ENCODE data around the gene LLGL2. TPM values are rescaled to one million over a fixed set of nuclear protein-coding genes. Genes with fewer than 3 reads are reported as not detected.

The LLGL2 gene
- total and polyA plus RNA-seq, 2 donors (not counting 1 experiment from before 2014, with no cell fraction given), result 0.03 to 0.33 TPM

- Histone ChIP-seq H3K36me3 (ENCODE audit: control insufficient read depth, insufficient read depth, low read length) (peaks cover 7% of the 10 kb centered on the region), H3K9me3 (ENCODE audit: control insufficient read depth, insufficient read depth, low read depth, low read length) (no peaks in the 10 kb centered on the region), H3K27ac (ENCODE audit: insufficient read depth, low read length) (no peak overlapping the region), H3K4me3 (replicated peaks in 1 of 4; ENCODE audit: control extremely low read depth in 1 of 4, insufficient read depth in 1 of 4, low read depth in 3 of 4, low read length in 4 of 4) (no peak overlapping the region), H3K27me3 (ENCODE audit: control insufficient read depth, insufficient read depth, low read length) (no peaks in the 10 kb centered on the region), H4K20me1 (ENCODE audit: control insufficient read depth, extremely low read depth, insufficient read depth, low read length) (no peaks in the 10 kb centered on the region), H2AFZ (ENCODE audit: low read length) (no peak overlapping the region), H3K4me1 (ENCODE audit: control insufficient read depth, extremely low read depth, insufficient read depth, low read length) (no peaks in the 10 kb centered on the region), H3K79me2 (ENCODE audit: control insufficient read depth, insufficient read depth, low read length) (no peaks in the 10 kb centered on the region), H3K9ac (ENCODE audit: insufficient read depth, low read length) (no peak overlapping the region), H3K4me2 (ENCODE audit: extremely low read depth, insufficient read depth, low read length) (no peak overlapping the region)
- TF ChIP-seq, protein P1, sequence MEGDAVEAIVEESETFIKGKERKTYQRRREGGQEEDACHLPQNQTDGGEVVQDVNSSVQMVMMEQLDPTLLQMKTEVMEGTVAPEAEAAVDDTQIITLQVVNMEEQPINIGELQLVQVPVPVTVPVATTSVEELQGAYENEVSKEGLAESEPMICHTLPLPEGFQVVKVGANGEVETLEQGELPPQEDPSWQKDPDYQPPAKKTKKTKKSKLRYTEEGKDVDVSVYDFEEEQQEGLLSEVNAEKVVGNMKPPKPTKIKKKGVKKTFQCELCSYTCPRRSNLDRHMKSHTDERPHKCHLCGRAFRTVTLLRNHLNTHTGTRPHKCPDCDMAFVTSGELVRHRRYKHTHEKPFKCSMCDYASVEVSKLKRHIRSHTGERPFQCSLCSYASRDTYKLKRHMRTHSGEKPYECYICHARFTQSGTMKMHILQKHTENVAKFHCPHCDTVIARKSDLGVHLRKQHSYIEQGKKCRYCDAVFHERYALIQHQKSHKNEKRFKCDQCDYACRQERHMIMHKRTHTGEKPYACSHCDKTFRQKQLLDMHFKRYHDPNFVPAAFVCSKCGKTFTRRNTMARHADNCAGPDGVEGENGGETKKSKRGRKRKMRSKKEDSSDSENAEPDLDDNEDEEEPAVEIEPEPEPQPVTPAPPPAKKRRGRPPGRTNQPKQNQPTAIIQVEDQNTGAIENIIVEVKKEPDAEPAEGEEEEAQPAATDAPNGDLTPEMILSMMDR (conservative IDR thresholded peaks at IDR 0.05 in 1 of 2, IDR thresholded peaks at IDR 0.05 in 1 of 2; ENCODE audit: low read depth in 1 of 2, low read length in 2 of 2), result no peak
- TF ChIP-seq EZH2 (IDR thresholded peaks at IDR 0.05; ENCODE audit: low read length, missing control alignments), result no peak
- no peak for DNase-seq (ENCODE audit: low read depth in 2 of 2)
Observed at GRCh38 chr17:75487351-75488070, 38.0 kb upstream of the LLGL2 start.

DNA sequence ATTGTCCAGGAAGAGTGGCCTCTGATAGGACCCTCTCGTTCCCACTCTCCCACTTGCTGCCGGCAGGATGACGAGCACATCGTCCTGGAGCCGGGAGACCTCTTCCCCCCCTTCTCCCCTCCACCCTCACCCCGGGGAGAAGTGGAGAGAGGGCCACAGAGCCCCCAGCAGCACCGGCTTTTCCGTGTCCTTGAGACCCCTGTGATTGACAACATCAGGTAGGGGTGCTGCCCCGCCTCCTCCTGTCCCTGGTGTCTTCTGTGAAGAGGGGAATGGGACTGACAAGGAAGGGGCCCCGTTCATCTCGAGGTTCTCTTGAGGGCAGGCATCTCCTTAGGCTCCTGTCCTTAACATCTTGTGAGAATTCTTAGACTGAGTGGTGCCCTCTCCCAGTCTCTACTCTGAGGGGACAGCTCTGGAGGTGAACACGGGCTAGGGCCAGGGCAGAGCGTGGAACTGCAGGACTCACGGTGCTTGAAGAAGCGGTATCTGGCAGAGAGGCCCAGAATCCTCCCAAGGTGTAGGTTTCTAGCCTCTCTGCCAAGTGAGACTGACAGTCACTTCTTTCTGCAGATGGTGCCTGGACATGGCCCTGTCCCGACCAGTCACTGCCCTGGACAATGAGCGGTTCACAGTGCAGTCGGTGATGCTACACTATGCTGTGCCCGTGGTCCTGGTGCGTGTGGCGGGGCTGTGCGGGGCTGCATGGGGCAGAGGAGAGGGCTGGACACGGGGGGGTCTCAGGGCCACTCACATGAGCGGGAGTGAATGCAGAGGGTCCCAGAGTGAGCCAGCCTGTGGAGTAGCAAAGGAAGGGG is 36.6 kb upstream of the LLGL2 start:
- no peak for DNase-seq (ENCODE audit: low read depth in 2 of 2)

GRCh38 chr17:75489511-75489955 is 36.0 kb upstream of the LLGL2 start:
- H2AFZ ChIP-seq (ENCODE audit: low read length), result no peak overlapping the region
- no peak overlapping the region for H3K4me2 ChIP-seq (ENCODE audit: extremely low read depth, insufficient read depth, low read length)
- no peaks in the 10 kb centered on the region for H3K9me3 ChIP-seq (ENCODE audit: control insufficient read depth, insufficient read depth, low read depth, low read length)
- H3K79me2 ChIP-seq (ENCODE audit: control insufficient read depth, insufficient read depth, low read length), result no peaks in the 10 kb centered on the region
- H3K4me1 ChIP-seq (ENCODE audit: control insufficient read depth, extremely low read depth, insufficient read depth, low read length), result no peaks in the 10 kb centered on the region
- no peaks in the 10 kb centered on the region for H3K27me3 ChIP-seq (ENCODE audit: control insufficient read depth, insufficient read depth, low read length)
- no peak for DNase-seq (ENCODE audit: low read depth in 2 of 2)
- no peaks in the 10 kb centered on the region for H4K20me1 ChIP-seq (ENCODE audit: control insufficient read depth, extremely low read depth, insufficient read depth, low read length)
- H3K4me3 ChIP-seq (replicated peaks in 1 of 4; ENCODE audit: control extremely low read depth in 1 of 4, insufficient read depth in 1 of 4, low read depth in 3 of 4, low read length in 4 of 4), result no peak overlapping the region
- H3K36me3 ChIP-seq (ENCODE audit: control insufficient read depth, insufficient read depth, low read length), result peaks cover 8% of the 10 kb centered on the region
- no peak for TF ChIP-seq EZH2 (IDR thresholded peaks at IDR 0.05; ENCODE audit: low read length, missing control alignments)
- TF ChIP-seq, protein P1 (conservative IDR thresholded peaks at IDR 0.05 in 1 of 2, IDR thresholded peaks at IDR 0.05 in 1 of 2; ENCODE audit: low read depth in 1 of 2, low read length in 2 of 2), result no peak
- no peak overlapping the region for H3K27ac ChIP-seq (ENCODE audit: insufficient read depth, low read length)
- no peak overlapping the region for H3K9ac ChIP-seq (ENCODE audit: insufficient read depth, low read length)

More for the DNA sequence above, 36.6 kb upstream of the LLGL2 start:
- Histone ChIP-seq H3K9ac (ENCODE audit: insufficient read depth, low read length) (no peak overlapping the region), H2AFZ (ENCODE audit: low read length) (no peak overlapping the region), H3K4me2 (ENCODE audit: extremely low read depth, insufficient read depth, low read length) (no peak overlapping the region), H3K9me3 (ENCODE audit: control insufficient read depth, insufficient read depth, low read depth, low read length) (no peaks in the 10 kb centered on the region), H3K27me3 (ENCODE audit: control insufficient read depth, insufficient read depth, low read length) (no peaks in the 10 kb centered on the region), H4K20me1 (ENCODE audit: control insufficient read depth, extremely low read depth, insufficient read depth, low read length) (no peaks in the 10 kb centered on the region), H3K4me1 (ENCODE audit: control insufficient read depth, extremely low read depth, insufficient read depth, low read length) (no peaks in the 10 kb centered on the region), H3K79me2 (ENCODE audit: control insufficient read depth, insufficient read depth, low read length) (no peaks in the 10 kb centered on the region), H3K4me3 (replicated peaks in 1 of 4; ENCODE audit: control extremely low read depth in 1 of 4, insufficient read depth in 1 of 4, low read depth in 3 of 4, low read length in 4 of 4) (no peak overlapping the region), H3K36me3 (ENCODE audit: control insufficient read depth, insufficient read depth, low read length) (peaks cover 8% of the 10 kb centered on the region), H3K27ac (ENCODE audit: insufficient read depth, low read length) (no peak overlapping the region)
- TF ChIP-seq EZH2 (IDR thresholded peaks at IDR 0.05; ENCODE audit: low read length, missing control alignments), result no peak
- TF ChIP-seq, protein P1 (conservative IDR thresholded peaks at IDR 0.05 in 1 of 2, IDR thresholded peaks at IDR 0.05 in 1 of 2; ENCODE audit: low read depth in 1 of 2, low read length in 2 of 2), result no peak
